HCT116 (cell line): ENCODE data around the gene AUTS2. TPM values are rescaled to one million over a fixed set of nuclear protein-coding genes. Genes with fewer than 3 reads are reported as not detected.

Experiments
- ATAC-seq: fragments of 200-7000 bp; cut with Tn5 transposase; 2 replicates; pipeline ENCODE4 v1.9.1; 2020; ENCODE audit warnings: mild to moderate bottlenecking, moderate library complexity
- BruUV-seq: library from RNA; stranded (reverse); fragments of 400-500 nt; replicated peaks from 2 replicates; lab custom pipeline; 2021; lab: Mats Ljungman, UMichigan
- CTCF ChIA-PET: fragments of 300-600 bp; sonication (Branson Sonifier 250); formaldehyde crosslinking; loops from one replicate; lab custom pipeline; 2021; ENCODE audit warnings: antibody characterized with exemption; lab: Charles Lee
- POLR2A ChIA-PET: fragments of 300-600, 350-600 bp; sonication (Branson Sonifier 250); formaldehyde crosslinking; loops from one replicate; lab custom pipeline; 2021; ENCODE audit warnings: antibody characterized with exemption; lab: Charles Lee
- RAD21 ChIA-PET, 2 experiments: fragments of 300-600 bp; sonication (Branson Sonifier 250); formaldehyde crosslinking; loops; one replicate each; lab custom pipeline; 2023; ENCODE audit warnings: low total read pairs in 2 of 2; ENCODE audit not compliant: uncharacterized antibody in 2 of 2, unreplicated experiment in 2 of 2, low non-redundant PET in 1 of 2; lab: Charles Lee
- DNase-seq: peaks from one replicate; pipeline ENCODE4 v3.0.0-alpha.2; 2010; ENCODE audit warnings: low read depth, low spot score
- H2AFZ ChIP-seq: fragments of 200-600 bp; shearing (Covaris generic), sonication (generic); 2 replicates; pipeline ENCODE4 v1.6.1; 2017; ENCODE audit warnings: low read depth, mixed run types, mixed read lengths, antibody characterized with exemption, low read length; ENCODE audit not compliant: poor library complexity, severe bottlenecking
- H3K27ac ChIP-seq: 2 replicates; pipeline ENCODE4 v1.5.1; 2012; ENCODE audit warnings: low read depth, low read length
- H3K27me3 ChIP-seq: fragments of 200-600 bp; sonication (generic); 2 replicates; pipeline ENCODE4 v1.6.1; 2016; ENCODE audit warnings: mixed run types, low read length, mixed read lengths; ENCODE audit not compliant: insufficient read depth
- H3K36me3 ChIP-seq, 2 experiments: fragments of 200-500 bp in 1 of 2; fragments of 200-600 bp in 1 of 2; sonication (Bioruptor generic) in 1 of 2; sonication (generic) in 1 of 2; 2 replicates each; pipeline versions ENCODE4 v1.5.1 to v1.6.1; 2014 to 2016; ENCODE audit warnings: low read length in 2 of 2, inconsistent platforms in 1 of 2, mixed read lengths in 1 of 2, mixed run types in 1 of 2; ENCODE audit not compliant: insufficient read depth in 2 of 2, control insufficient read depth in 1 of 2
- H3K4me1 ChIP-seq, 2 experiments: fragments of 200-600 bp in 1 of 2; sonication (generic) in 1 of 2; 2 replicates each; pipeline versions ENCODE4 v1.5.1 to v1.6.1; 2012 to 2017; ENCODE audit warnings: low read length in 2 of 2, inconsistent platforms in 1 of 2, mild to moderate bottlenecking in 1 of 2, mixed read lengths in 1 of 2, mixed run types in 1 of 2, moderate library complexity in 1 of 2; ENCODE audit not compliant: insufficient read depth in 2 of 2, control insufficient read depth in 1 of 2
- H3K4me2 ChIP-seq: fragments of 200-600 bp; sonication (generic); 2 replicates; pipeline ENCODE4 v1.6.1; 2017; ENCODE audit warnings: mixed run types, low read length, mixed read lengths
- H3K4me3 ChIP-seq, 2 experiments: fragments of 200-600 bp in 1 of 2; sonication (generic) in 1 of 2; replicated peaks in 1 of 2; 2 replicates each; pipeline ENCODE4 v1.5.1; 2011 to 2016; ENCODE audit warnings: low read length in 2 of 2, control low read depth in 1 of 2, low read depth in 1 of 2, mild to moderate bottlenecking in 1 of 2, mixed read lengths in 1 of 2, mixed run types in 1 of 2
- H3K79me2 ChIP-seq: fragments of 200-600 bp; sonication (generic); 2 replicates; pipeline ENCODE4 v1.6.1; 2017; ENCODE audit warnings: mild to moderate bottlenecking, mixed run types, low read length, moderate library complexity, mixed read lengths; ENCODE audit not compliant: insufficient read depth
- H3K9ac ChIP-seq: fragments of 200-600 bp; sonication (generic); 2 replicates; pipeline ENCODE4 v1.6.1; 2016; ENCODE audit warnings: low read length, mixed read lengths
- H3K9me2 ChIP-seq: fragments of 200-600 bp; sonication (generic), shearing (Covaris generic); 2 replicates; pipeline ENCODE4 v1.6.1; 2017; ENCODE audit warnings: mixed run types, mild to moderate bottlenecking, moderate library complexity; ENCODE audit not compliant: insufficient read depth
- H3K9me3 ChIP-seq, 2 experiments: fragments of 200-500 bp in 1 of 2; fragments of 200-600 bp in 1 of 2; sonication (Bioruptor generic) in 1 of 2; sonication (generic) in 1 of 2; 2 replicates each; pipeline ENCODE4 v1.6.1; 2014 to 2017; ENCODE audit warnings: low read length in 2 of 2, mixed read lengths in 2 of 2, inconsistent platforms in 1 of 2, low read depth in 1 of 2, mild to moderate bottlenecking in 1 of 2, mixed run types in 1 of 2, moderate library complexity in 1 of 2; ENCODE audit not compliant: control insufficient read depth in 1 of 2, insufficient read depth in 1 of 2
- H4K20me1 ChIP-seq: fragments of 200-600 bp; sonication (generic), shearing (Covaris generic); 2 replicates; pipeline ENCODE4 v1.6.1; 2017; ENCODE audit warnings: mixed run types, mild to moderate bottlenecking, moderate library complexity; ENCODE audit not compliant: insufficient read depth
- CBX3 ChIP-seq: IDR thresholded peaks from 2 replicates; pipeline ENCODE4 v1.6.1; 2012; ENCODE audit warnings: low read depth
- EGR1 ChIP-seq: IDR thresholded peaks from 2 replicates; pipeline ENCODE4 v1.6.1; 2012; ENCODE audit warnings: low read depth
- ELF1 ChIP-seq: IDR thresholded peaks from 2 replicates; pipeline ENCODE4 v1.6.1; 2012; ENCODE audit warnings: low read depth, borderline replicate concordance
- EZH2 ChIP-seq: fragments of 200-600 bp; sonication (generic); IDR thresholded peaks from 2 replicates; pipeline ENCODE4 v1.6.1; 2017; ENCODE audit warnings: antibody characterized with exemption, mixed run types
- EZH2phosphoT487 ChIP-seq: fragments of 200-600 bp; IDR thresholded peaks from 2 replicates; pipeline ENCODE4 v1.6.1; 2018; ENCODE audit warnings: antibody characterized with exemption, borderline replicate concordance
- FOSL1 ChIP-seq: IDR thresholded peaks from 2 replicates; pipeline ENCODE4 v1.6.1; 2012; ENCODE audit warnings: low read depth
- JUND ChIP-seq: IDR thresholded peaks from 2 replicates; pipeline ENCODE4 v1.6.1; 2012
- POLR2A ChIP-seq: IDR thresholded peaks from 2 replicates; pipeline ENCODE4 v1.7.0; 2011; ENCODE audit warnings: borderline replicate concordance; ENCODE audit not compliant: insufficient read depth, insufficient read length; ENCODE audit errors: extremely low read depth
- POLR2AphosphoS5 ChIP-seq: IDR thresholded peaks from 2 replicates; pipeline ENCODE4 v1.6.1; 2011; ENCODE audit warnings: mild to moderate bottlenecking, low read depth, low read length, moderate library complexity
- RAD21 ChIP-seq: IDR thresholded peaks from 2 replicates; pipeline ENCODE4 v1.6.1; 2012; ENCODE audit warnings: low read depth, mild to moderate bottlenecking
- SRF ChIP-seq: IDR thresholded peaks from 2 replicates; pipeline ENCODE4 v1.6.1; 2012; ENCODE audit warnings: low read depth
- TCF7L2 ChIP-seq: IDR thresholded peaks from 2 replicates; pipeline ENCODE4 v1.7.0; 2011; ENCODE audit warnings: borderline replicate concordance, inconsistent platforms; ENCODE audit not compliant: insufficient read depth, insufficient read length; ENCODE audit errors: extremely low read depth
- YY1 ChIP-seq: IDR thresholded peaks from 2 replicates; pipeline ENCODE4 v1.6.1; 2011; ENCODE audit warnings: low read length, low read depth, moderate library complexity, mild to moderate bottlenecking; ENCODE audit not compliant: insufficient replicate concordance; ENCODE audit errors: extremely low read depth
- ZFX ChIP-seq: fragments of 450-650 bp; IDR thresholded peaks from 2 replicates; pipeline ENCODE4 v1.6.1; 2017
- ZNF274 ChIP-seq: fragments of 200-500 bp; sonication (Bioruptor generic); IDR thresholded peaks from 2 replicates; pipeline ENCODE4 v1.6.1; 2014; ENCODE audit warnings: mild to moderate bottlenecking, low read depth, low read length, inconsistent platforms
- intact Hi-C: fragments of 100-400 bp; cut with micrococcal nuclease; formaldehyde crosslinking; loops from 2 replicates; pipeline ENCODE4 v1.10.0; 2022
- total RNA-seq: library from RNA; stranded (reverse); gene quantifications from one replicate; pipeline ENCODE4 v1.2.1, GENCODE V29; 2021; ENCODE audit not compliant: unreplicated experiment
- TF ChIP-seq, protein P1 (sequence below): IDR thresholded peaks from 2 replicates; pipeline ENCODE4 v1.6.1; 2012; ENCODE audit warnings: low read depth
- TF ChIP-seq, protein P2 (sequence below): IDR thresholded peaks from 2 replicates; pipeline ENCODE4 v1.6.1; 2012
- TF ChIP-seq, protein P3 (sequence below): IDR thresholded peaks from 2 replicates; pipeline ENCODE4 v1.6.1; 2012
- TF ChIP-seq, protein P4 (sequence below), 3 experiments: fragments of 200-600 bp in 1 of 3; sonication (generic) in 1 of 3; IDR thresholded peaks in 2 of 3; conservative IDR thresholded peaks in 1 of 3; 2 replicates each; pipeline ENCODE4 v1.5.1; 2012 to 2017; ENCODE audit warnings: low read depth in 2 of 3, low read length in 2 of 3, antibody characterized with exemption in 1 of 3, borderline replicate concordance in 1 of 3, control low read depth in 1 of 3, mild to moderate bottlenecking in 1 of 3, mixed read lengths in 1 of 3, mixed run types in 1 of 3, moderate library complexity in 1 of 3; ENCODE audit not compliant: insufficient read depth in 1 of 3

Gene AUTS2
- total RNA-seq, 1 experiment from 2014 or later = 0.93 TPM

DNA sequence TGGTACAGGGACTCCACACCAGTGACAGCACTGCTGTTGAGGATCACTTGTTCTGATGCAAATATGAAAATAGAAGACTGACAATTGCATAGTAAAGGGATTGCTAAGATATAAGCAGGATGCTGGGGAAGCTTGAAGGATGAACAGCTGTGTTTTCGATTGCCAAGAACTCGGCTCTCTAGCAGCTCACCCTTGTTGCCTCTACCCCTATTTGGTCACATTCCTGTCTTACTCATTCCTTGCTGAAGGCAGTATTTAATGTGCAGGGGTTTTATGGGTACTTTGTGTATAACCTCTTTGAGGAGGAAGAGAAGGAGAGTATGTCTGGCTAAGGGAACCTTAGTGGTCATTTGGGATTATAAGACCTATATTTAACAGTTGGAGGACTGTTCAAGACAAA, 218.8 kb downstream of the AUTS2 start:
- H3K9me2 ChIP-seq = no peaks in the 10 kb centered on the region
- intact Hi-C loops = no loop called here
- DNase-seq = no peak
- H3K4me2 ChIP-seq = no peak overlapping the region
- BruUV-seq = no TSS peak
- ChIA-PET CTCF (no interaction called here), RAD21 (no interaction called here), POLR2A (no interaction called here)
- H4K20me1 ChIP-seq = no peaks in the 10 kb centered on the region
- H3K4me1 ChIP-seq = no peaks in the 10 kb centered on the region
- H2AFZ ChIP-seq = no peak overlapping the region
- no peak overlapping the region for H3K27ac ChIP-seq
- no peaks in the 10 kb centered on the region for H3K27me3 ChIP-seq
- TF ChIP-seq, protein P1, sequence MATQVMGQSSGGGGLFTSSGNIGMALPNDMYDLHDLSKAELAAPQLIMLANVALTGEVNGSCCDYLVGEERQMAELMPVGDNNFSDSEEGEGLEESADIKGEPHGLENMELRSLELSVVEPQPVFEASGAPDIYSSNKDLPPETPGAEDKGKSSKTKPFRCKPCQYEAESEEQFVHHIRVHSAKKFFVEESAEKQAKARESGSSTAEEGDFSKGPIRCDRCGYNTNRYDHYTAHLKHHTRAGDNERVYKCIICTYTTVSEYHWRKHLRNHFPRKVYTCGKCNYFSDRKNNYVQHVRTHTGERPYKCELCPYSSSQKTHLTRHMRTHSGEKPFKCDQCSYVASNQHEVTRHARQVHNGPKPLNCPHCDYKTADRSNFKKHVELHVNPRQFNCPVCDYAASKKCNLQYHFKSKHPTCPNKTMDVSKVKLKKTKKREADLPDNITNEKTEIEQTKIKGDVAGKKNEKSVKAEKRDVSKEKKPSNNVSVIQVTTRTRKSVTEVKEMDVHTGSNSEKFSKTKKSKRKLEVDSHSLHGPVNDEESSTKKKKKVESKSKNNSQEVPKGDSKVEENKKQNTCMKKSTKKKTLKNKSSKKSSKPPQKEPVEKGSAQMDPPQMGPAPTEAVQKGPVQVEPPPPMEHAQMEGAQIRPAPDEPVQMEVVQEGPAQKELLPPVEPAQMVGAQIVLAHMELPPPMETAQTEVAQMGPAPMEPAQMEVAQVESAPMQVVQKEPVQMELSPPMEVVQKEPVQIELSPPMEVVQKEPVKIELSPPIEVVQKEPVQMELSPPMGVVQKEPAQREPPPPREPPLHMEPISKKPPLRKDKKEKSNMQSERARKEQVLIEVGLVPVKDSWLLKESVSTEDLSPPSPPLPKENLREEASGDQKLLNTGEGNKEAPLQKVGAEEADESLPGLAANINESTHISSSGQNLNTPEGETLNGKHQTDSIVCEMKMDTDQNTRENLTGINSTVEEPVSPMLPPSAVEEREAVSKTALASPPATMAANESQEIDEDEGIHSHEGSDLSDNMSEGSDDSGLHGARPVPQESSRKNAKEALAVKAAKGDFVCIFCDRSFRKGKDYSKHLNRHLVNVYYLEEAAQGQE = no peak
- no peak for TF ChIP-seq FOSL1
- TF ChIP-seq, protein P2, sequence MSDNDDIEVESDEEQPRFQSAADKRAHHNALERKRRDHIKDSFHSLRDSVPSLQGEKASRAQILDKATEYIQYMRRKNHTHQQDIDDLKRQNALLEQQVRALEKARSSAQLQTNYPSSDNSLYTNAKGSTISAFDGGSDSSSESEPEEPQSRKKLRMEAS = no peak
- TF ChIP-seq EZH2phosphoT487 = no peak
- no peak for TF ChIP-seq SRF
- TF ChIP-seq, protein P3, sequence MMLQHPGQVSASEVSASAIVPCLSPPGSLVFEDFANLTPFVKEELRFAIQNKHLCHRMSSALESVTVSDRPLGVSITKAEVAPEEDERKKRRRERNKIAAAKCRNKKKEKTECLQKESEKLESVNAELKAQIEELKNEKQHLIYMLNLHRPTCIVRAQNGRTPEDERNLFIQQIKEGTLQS = no peak
- TF ChIP-seq RAD21 = no peak
- TF ChIP-seq POLR2AphosphoS5 = no peak
- TF ChIP-seq JUND = no peak
- no peak for TF ChIP-seq ELF1
- TF ChIP-seq POLR2A = no peak
- TF ChIP-seq, protein P4, sequence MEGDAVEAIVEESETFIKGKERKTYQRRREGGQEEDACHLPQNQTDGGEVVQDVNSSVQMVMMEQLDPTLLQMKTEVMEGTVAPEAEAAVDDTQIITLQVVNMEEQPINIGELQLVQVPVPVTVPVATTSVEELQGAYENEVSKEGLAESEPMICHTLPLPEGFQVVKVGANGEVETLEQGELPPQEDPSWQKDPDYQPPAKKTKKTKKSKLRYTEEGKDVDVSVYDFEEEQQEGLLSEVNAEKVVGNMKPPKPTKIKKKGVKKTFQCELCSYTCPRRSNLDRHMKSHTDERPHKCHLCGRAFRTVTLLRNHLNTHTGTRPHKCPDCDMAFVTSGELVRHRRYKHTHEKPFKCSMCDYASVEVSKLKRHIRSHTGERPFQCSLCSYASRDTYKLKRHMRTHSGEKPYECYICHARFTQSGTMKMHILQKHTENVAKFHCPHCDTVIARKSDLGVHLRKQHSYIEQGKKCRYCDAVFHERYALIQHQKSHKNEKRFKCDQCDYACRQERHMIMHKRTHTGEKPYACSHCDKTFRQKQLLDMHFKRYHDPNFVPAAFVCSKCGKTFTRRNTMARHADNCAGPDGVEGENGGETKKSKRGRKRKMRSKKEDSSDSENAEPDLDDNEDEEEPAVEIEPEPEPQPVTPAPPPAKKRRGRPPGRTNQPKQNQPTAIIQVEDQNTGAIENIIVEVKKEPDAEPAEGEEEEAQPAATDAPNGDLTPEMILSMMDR (IDR thresholded peaks at IDR 0.05 in 2 of 3, conservative IDR thresholded peaks at IDR 0.05 in 1 of 3; ENCODE audit: borderline replicate concordance in 1 of 3, insufficient read depth in 1 of 3, low read depth in 2 of 3, low read length in 2 of 3) = no peak
- no peak for TF ChIP-seq ZNF274
- TF ChIP-seq TCF7L2 = no peak
- no peak for TF ChIP-seq YY1
- no peak for TF ChIP-seq EGR1
- no peak for TF ChIP-seq CBX3
- TF ChIP-seq ZFX = no peak
- TF ChIP-seq EZH2 = no peak
- no peak for ATAC-seq
- peaks cover 0 to 48% of the 10 kb centered on the region in 2 experiments; a peak in 2 of 4 replicates for H3K9me3 ChIP-seq
- no peak overlapping the region for H3K9ac ChIP-seq
- H3K36me3 ChIP-seq = no peaks in the 10 kb centered on the region
- H3K79me2 ChIP-seq = no peaks in the 10 kb centered on the region
- H3K4me3 ChIP-seq = no peak overlapping the region
